Gastroesophageal sphincter (tissue), 3 donors: Measurements from ENCODE around the gene DCBLD2.

Experiments
- CTCF ChIP-seq, 4 experiments: fragments of 200-600 bp in 2 of 4; fragments of 450-650 bp in 2 of 4; sonication (generic) in 1 of 4; IDR thresholded peaks; one replicate each; pipeline ENCODE4 v1.5.1; 2017 to 2019; ENCODE audit warnings: antibody characterized with exemption in 4 of 4, mild to moderate bottlenecking in 2 of 4, moderate library complexity in 2 of 4
- POLR2A ChIP-seq, 2 donors: fragments of 450-650 bp; IDR thresholded peaks; one replicate each; pipeline ENCODE4 v1.6.1; 2017; ENCODE audit warnings: antibody characterized with exemption in 2 of 2, mild to moderate bottlenecking in 2 of 2, moderate library complexity in 1 of 2
- POLR2AphosphoS5 ChIP-seq: sonication (generic); formaldehyde crosslinking; IDR thresholded peaks from one replicate; pipeline ENCODE4 v1.6.1; 2017; ENCODE audit warnings: antibody characterized with exemption

- TF ChIP-seq POLR2AphosphoS5 (no peak), POLR2A (IDR thresholded peaks at IDR 0.05) (no peak), CTCF (IDR thresholded peaks at IDR 0.05) (no peak)
Observed at GRCh38 chr3:98788651-98789050, 112.8 kb downstream of the DCBLD2 start.
